Activated naive CD8-positive, alpha-beta T cell (primary cell): ENCODE data around the gene PKDREJ.
"Not testable (repeated sequence)": the region's sequence is repeated elsewhere in the genome, so short reads cannot be mapped to it uniquely, and the experiment has no call there.

Experiments used
- H3K27ac Mint-ChIP-seq: one replicate; pipeline ENCODE4 v1.8.0; 2021; ENCODE audit warnings: mixed read lengths
- H3K27me3 Mint-ChIP-seq: one replicate; pipeline ENCODE4 v1.8.0; 2021; ENCODE audit warnings: mixed read lengths
- H3K36me3 Mint-ChIP-seq: one replicate; pipeline ENCODE4 v1.8.0; 2021; ENCODE audit warnings: mixed read lengths
- H3K4me1 Mint-ChIP-seq: one replicate; pipeline ENCODE4 v1.8.0; 2021; ENCODE audit warnings: low read depth, mixed read lengths
- H3K4me3 Mint-ChIP-seq: one replicate; pipeline ENCODE4 v1.8.0; 2021; ENCODE audit warnings: mild to moderate bottlenecking, mixed read lengths
- H3K9me3 Mint-ChIP-seq: one replicate; pipeline ENCODE4 v1.8.0; 2021; ENCODE audit warnings: low read depth, mixed read lengths

PKDREJ gene

DNA sequence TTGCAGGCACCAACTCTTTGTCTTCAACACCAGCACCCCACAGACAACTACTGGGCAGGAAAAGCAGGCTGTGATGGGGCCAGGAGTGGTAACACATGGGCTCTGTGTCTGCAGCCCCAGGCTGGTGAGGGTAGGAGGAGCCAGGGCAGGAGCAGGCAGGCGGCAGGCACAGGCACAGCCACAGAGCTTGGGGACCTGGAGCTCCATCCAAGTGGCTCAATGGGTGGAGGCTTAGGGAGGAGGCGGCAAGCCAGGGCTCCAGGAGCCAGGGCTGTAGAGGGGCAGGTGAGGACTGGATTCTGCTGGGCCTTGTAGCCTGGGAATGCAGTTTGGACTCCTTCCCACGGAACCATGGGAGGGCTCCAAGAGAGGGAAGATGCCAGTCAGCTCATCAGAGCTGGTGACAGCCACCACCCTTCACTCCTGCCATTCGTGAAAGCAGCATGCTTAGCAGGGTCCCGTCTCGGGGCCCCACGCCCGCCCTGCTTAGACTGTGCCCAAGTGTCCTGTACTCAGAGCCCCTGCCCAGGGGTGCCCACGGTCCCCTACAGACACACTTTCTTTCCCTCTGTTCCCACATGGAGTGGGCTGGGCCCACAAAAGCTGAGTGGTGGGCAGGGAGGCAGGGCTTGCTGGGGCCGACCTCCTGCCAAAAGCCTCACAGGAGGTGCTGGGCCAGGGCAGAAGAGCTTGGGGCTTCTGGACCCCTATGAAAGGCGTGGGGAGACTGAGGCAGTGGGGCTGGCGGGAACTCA is 17.1 kb upstream of the PKDREJ start:
- peaks cover 9% of the 10 kb centered on the region for H3K36me3 Mint-ChIP-seq
- H3K27me3 Mint-ChIP-seq: no peaks in the 10 kb centered on the region
- no peak overlapping the region for H3K4me3 Mint-ChIP-seq
- no peaks in the 10 kb centered on the region for H3K9me3 Mint-ChIP-seq
- no peaks in the 10 kb centered on the region for H3K4me1 Mint-ChIP-seq
- no peak overlapping the region for H3K27ac Mint-ChIP-seq

DNA sequence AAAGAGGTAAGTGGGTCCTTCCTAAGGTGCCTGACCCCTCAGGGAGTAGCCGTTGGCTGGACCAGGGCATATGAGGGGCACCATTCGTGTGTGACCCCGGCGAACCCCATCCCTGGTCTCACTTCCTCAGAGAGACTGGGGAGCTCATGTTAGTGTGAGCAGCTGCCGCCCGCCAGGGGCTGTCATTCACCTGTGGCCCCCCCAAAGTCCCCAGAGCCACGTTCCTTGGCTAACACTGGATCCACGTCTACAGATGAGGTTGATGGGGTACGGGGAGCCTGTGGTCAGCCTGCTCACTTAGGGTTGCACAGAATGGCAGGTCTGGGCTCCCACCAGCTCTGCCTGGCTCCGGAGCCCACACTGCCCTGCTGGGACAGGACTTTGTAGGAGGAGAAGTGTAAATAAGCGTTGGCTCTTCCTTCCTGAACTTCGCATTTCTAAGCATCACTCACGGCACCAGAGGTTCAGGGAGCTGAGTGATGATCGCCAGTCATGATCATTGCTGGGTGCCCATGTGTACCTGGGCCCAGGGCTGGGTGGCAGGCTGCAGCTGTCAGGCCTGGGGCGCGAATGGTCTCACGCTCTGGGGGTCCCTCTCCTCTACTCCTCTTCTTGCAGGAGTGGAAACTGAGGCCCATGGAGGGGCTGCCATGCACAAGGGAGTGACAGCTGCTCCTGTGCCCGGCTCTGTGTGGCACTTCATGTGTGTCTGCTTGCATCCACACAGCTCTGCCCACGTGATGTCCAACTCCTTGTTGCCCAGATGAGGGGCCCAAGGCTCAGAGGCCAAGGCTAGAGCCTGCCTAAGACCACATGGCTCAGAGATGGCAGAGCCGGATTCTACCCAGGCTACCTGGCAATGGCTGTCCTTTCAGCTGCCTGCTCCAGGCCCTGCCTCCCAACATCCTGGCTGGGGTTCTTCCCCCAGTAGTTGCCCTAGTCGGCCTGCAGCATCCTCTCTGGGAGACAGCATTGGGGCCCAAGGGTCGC is 15.8 kb upstream of the PKDREJ start:
- H3K4me1 Mint-ChIP-seq: no peaks in the 10 kb centered on the region
- H3K36me3 Mint-ChIP-seq: peaks cover 9% of the 10 kb centered on the region
- H3K4me3 Mint-ChIP-seq: no peak overlapping the region
- no peak overlapping the region for H3K27ac Mint-ChIP-seq
- no peaks in the 10 kb centered on the region for H3K27me3 Mint-ChIP-seq
- H3K9me3 Mint-ChIP-seq: no peaks in the 10 kb centered on the region

DNA sequence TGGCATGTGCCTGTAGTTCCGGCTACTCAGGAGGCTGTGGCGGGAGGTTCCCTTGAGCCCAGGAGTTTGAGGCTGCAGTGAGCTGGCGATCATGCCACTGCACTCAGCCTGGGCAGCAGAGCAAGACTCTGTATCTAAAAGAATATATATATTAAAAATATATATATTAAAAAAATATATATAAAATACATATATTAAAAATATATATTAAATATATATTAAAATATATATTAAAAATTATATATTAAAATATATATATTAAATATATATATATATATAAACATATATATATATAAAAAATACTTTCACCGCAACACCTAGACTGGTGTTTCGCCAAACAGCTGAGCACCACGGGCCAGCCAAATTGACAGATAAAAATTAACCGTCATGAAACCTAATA is 13.4 kb upstream of the PKDREJ start:
- no peak overlapping the region for H3K27ac Mint-ChIP-seq
- H3K9me3 Mint-ChIP-seq: no peaks in the 10 kb centered on the region
- H3K4me1 Mint-ChIP-seq: no peaks in the 10 kb centered on the region
- H3K4me3 Mint-ChIP-seq: no peak overlapping the region
- peaks cover 9% of the 10 kb centered on the region for H3K36me3 Mint-ChIP-seq
- no peaks in the 10 kb centered on the region for H3K27me3 Mint-ChIP-seq

DNA sequence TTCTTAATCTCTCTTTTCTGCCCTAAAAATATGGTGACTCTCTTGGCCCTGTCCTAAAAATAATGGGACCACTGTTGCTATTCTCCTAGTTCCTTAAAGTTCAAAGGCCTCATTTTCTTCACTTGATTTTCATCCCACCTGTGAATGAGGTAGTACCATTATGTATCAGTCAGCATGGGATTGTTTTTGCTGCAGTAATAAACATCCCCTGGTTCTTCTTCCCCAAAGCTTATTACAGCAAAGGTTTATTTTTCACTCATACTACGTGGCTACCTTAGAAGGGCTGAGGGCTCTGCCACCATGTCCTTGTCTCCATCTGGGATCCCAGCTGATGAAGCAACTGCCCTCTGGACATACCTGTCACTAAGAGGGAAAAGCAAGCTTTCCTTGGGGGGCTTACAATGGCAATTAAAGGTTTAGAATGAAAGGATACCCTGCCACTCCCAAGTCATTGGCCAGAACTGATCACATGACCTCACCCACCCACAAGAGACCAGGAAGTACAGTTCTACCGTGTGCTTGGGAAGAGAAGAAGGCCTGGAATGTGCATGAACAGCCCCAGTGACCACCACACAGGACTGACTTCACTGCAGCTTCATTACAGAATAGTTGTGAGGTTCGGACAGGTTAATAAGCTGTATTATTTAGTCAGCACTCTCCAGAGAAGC is 12.4 kb upstream of the PKDREJ start:
- H3K27me3 Mint-ChIP-seq: no peaks in the 10 kb centered on the region
- H3K27ac Mint-ChIP-seq: no peak overlapping the region
- H3K9me3 Mint-ChIP-seq: no peaks in the 10 kb centered on the region
- no peak overlapping the region for H3K4me3 Mint-ChIP-seq
- H3K4me1 Mint-ChIP-seq: no peaks in the 10 kb centered on the region
- H3K36me3 Mint-ChIP-seq: peaks cover 9% of the 10 kb centered on the region

DNA sequence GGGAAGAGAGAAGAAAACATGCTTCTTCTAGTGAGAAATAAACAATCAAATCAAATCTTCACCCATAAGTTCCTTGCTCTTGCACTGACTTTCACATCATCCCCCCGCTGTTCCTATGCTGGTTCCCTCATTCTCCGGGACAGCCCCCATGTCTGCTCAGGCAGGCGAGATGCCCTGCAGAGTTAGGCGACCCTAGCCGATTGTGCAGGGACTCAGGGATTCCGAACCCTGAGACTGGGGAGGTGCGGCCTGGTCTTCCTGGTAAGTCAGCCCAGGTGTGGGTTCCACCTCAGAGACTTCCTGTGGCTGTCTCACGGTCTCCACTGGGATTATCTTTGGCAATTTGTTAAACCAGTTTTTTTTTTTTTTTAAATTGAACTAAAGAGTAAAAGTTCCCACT is 11.2 kb upstream of the PKDREJ start:
- no peaks in the 10 kb centered on the region for H3K27me3 Mint-ChIP-seq
- no peaks in the 10 kb centered on the region for H3K4me1 Mint-ChIP-seq
- peaks cover 9% of the 10 kb centered on the region for H3K36me3 Mint-ChIP-seq
- H3K4me3 Mint-ChIP-seq: no peak overlapping the region
- no peaks in the 10 kb centered on the region for H3K9me3 Mint-ChIP-seq
- H3K27ac Mint-ChIP-seq: no peak overlapping the region

DNA sequence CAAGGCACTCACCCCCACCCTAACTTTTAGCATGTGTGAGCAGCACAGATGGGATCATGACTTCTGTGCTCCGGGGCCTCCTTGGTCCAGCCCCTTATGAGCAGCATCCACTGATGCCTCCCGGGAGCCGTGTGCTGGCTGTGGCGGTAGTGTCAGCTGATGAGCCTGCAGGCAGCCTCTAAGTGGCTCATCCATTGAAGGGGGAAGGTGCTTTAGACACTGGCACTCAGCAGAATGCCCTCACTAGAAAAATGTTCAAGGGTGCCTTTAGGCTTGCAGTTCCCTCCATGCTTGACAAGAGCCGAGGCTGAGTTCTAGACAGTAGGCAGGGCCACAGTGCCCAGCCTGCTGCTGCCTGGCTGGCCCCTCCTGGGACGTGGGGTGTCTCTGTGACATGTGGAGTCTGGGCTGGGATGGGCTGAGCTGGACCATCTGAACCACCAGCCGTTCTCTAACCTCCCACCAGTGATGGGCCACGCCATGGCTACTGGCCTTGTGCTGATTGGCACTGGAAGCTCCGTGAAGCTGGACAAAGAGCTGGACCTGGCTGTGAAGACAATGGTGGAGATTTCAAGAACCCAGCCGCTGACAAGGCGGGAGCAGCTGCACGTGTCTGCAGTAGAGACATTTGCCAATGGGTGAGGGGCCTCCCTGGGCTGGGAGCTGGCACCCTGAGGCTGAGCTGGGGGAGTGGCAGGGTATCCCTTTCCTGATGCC is 10.4 kb upstream of the PKDREJ start:
- H3K27ac Mint-ChIP-seq: no peak overlapping the region
- H3K36me3 Mint-ChIP-seq: peaks cover 9% of the 10 kb centered on the region
- no peaks in the 10 kb centered on the region for H3K4me1 Mint-ChIP-seq
- no peak overlapping the region for H3K4me3 Mint-ChIP-seq
- H3K27me3 Mint-ChIP-seq: no peaks in the 10 kb centered on the region
- no peaks in the 10 kb centered on the region for H3K9me3 Mint-ChIP-seq

DNA sequence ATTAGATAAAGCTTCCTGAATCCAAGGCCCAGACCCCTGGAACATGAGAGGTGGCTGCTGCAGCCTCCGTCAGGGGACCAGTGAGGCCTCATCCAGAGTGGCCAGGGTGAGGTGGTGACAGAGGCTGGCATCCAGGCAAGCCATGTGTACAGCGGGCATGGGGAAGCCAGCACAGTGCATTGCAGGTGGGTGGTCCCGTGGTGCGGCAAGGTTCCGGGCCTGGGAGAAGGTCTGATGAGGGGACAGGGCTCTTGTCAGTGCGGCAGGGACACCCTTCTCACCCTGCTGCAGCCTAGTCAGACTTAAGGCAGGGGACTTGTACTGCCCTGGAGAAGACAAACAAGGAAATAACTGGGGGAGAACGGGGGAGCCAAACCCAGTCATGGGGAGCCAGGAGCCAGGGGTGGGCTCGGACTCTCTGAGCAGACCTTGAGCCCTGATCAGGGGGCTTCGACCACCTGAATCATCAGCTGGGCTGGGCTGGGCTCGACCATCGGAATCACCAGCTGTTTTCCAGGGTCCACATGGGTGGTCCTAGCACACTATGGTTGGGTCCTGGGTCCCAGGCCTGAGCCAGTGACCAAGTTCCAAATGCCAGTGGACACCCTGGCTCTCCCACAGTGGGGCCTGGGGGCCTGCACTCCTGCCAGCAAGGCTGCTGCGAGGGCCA is 9.8 kb upstream of the PKDREJ start:
- H3K27me3 Mint-ChIP-seq: no peaks in the 10 kb centered on the region
- H3K4me3 Mint-ChIP-seq: no peak overlapping the region
- H3K27ac Mint-ChIP-seq: no peak overlapping the region
- peaks cover 9% of the 10 kb centered on the region for H3K36me3 Mint-ChIP-seq
- H3K4me1 Mint-ChIP-seq: peaks cover 2% of the 10 kb centered on the region
- H3K9me3 Mint-ChIP-seq: no peaks in the 10 kb centered on the region

DNA sequence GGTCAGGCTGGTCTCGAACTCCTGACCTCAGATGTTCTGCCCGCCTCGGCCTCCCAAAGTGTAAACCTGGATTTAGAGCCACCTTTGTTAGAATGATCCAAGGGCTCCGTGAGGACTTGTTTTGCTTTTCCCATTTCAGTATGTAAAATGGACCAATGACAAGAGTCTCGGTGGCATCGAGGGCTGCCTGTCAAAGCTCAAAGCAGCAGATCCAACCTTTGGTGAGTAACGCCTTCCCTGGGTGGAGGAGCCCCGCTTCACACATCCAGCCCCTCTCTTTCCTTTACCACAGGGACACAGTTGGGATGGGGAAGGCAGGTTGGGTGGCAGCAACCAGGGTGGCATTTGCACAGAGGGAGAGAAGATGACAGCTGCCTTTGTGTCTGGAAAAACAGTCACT is 9.1 kb upstream of the PKDREJ start:
- H3K9me3 Mint-ChIP-seq: no peaks in the 10 kb centered on the region
- no peak overlapping the region for H3K4me3 Mint-ChIP-seq
- H3K27ac Mint-ChIP-seq: no peak overlapping the region
- H3K27me3 Mint-ChIP-seq: no peaks in the 10 kb centered on the region
- H3K36me3 Mint-ChIP-seq: peaks cover 9% of the 10 kb centered on the region
- H3K4me1 Mint-ChIP-seq: peaks cover 7% of the 10 kb centered on the region

DNA sequence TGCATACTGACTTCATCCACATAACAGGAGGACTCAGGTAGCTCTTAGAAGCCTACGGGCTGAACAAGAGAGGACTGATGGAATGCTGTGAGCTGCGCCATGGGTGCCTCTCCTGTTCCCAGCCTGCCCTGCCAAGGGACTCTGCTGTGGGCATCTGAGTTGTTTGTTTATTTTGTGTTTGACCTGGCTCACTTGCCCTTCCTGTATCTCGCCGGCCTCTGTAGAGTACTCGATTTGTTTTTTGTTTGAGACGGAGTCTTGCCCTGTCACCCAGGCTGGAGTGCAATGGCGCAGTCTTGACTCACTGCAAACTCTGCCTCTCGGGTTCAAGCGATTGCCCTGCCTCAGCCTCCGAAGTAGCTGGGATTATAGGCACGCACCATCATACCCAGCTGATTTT is 6.4 kb upstream of the PKDREJ start:
- peaks cover 9% of the 10 kb centered on the region for H3K4me1 Mint-ChIP-seq
- no peak overlapping the region for H3K27ac Mint-ChIP-seq
- no peaks in the 10 kb centered on the region for H3K9me3 Mint-ChIP-seq

DNA sequence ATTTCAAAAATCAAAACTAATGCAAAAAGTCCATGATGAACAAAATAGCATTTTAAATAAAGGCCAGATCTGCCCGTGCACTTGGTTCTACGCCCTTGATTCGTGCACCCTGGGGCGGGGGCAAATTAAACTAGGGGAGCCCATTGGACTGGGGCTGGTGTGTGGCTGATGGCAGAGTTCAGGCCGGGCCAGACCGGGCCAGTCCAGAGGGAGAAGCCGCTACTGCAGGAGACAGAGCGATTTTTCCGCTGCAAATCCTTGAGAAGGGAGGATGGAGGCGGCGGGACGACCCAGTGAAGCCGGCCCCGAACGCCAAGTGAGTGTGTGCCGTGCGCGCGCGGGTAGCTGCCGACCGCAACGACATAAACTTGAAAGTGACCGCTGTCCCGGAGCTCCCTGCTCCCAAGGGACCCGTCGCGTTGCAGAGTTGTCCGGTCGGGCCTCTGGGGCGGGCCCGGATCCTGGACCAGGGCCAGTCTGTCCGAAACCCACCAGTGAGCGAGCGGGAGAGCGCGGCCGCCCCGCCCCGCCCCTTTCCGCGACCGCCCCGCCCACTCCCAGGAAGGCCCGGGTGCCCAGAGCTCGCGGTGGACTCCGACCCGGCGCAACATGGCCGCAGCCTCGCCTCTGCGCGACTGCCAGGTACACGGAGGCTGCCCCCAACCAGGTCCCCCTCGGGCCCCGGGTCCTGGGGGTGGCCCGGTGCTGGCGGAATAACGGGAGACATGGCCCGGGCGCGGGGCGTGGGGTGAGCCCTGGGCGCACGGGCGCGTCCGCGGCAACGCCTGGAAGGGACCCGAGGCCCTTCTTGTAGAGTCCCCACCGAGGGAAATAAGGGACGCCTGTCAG is 4.5 kb upstream of the PKDREJ start, which contains the start of gene TTC38:
TSS of gene TTC38 (plus strand) at position 578 of the 849 bp plus-strand sequence. CDS start at position 610, 32 bp downstream.
- Mint-ChIP-seq H3K27me3 (peaks cover 9% of the 10 kb centered on the region), H3K27ac (no peak within 1 kb of the TSS), H3K36me3 (no peaks in the 10 kb centered on the region), H3K4me3 (peak within 1 kb of the TSS; percentile 90), H3K4me1 (peaks cover 11% of the 10 kb centered on the region), H3K9me3 (no peaks in the 10 kb centered on the region)

More for the DNA sequence above, 6.4 kb upstream of the PKDREJ start:
- peaks cover under 1% of the 10 kb centered on the region for H3K27me3 Mint-ChIP-seq
- peak overlapping the region; percentile 10 for H3K4me3 Mint-ChIP-seq
- H3K36me3 Mint-ChIP-seq: no peaks in the 10 kb centered on the region

DNA sequence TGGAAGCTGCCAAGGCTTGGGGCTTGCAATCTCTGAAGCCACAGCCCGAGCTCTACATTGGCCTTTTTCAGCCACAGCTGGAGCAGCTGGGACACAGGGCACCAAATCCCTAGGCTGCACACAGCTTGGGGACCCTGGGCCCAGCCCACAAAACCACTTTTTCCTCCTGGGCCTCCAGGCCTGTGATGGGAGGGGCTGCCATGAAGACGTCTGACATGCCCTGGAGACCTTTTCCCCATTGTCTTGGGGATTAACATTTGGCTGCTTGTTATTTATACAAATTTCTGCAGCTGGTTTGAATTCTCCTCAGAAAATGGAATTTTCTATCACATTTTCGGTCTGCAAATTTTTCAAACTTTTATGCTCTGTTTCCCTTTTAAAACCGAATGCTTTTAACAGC is 2.5 kb upstream of the PKDREJ start:
- peaks cover 26% of the 10 kb centered on the region for H3K27me3 Mint-ChIP-seq
- H3K9me3 Mint-ChIP-seq, H3K4me3 Mint-ChIP-seq, H3K36me3 Mint-ChIP-seq, H3K27ac Mint-ChIP-seq: not testable (repeated sequence)
- H3K4me1 Mint-ChIP-seq: peaks cover 11% of the 10 kb centered on the region

DNA sequence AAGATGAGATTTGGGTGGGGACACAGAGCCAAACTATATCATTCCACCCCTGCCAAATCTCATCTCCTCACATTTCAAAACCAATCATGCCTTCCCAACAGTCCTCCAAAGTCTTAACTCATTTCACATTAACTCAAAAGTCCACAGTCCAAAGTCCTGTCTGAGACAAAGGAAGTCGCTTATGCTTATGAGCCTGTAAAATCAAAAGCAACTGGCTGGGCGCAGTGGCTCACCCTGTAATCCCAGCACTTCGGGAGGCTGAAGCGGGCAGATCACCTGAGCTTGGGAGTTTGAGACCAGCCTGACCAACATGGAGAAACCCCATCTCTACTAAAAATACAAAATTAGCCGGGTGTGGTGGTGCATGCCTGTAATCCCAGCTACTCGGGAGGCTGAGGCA is 1.4 kb upstream of the PKDREJ start:
- H3K9me3 Mint-ChIP-seq, H3K36me3 Mint-ChIP-seq, H3K4me3 Mint-ChIP-seq, H3K27ac Mint-ChIP-seq: not testable (repeated sequence)
- H3K27me3 Mint-ChIP-seq: peaks cover 34% of the 10 kb centered on the region
- peaks cover 11% of the 10 kb centered on the region for H3K4me1 Mint-ChIP-seq

DNA sequence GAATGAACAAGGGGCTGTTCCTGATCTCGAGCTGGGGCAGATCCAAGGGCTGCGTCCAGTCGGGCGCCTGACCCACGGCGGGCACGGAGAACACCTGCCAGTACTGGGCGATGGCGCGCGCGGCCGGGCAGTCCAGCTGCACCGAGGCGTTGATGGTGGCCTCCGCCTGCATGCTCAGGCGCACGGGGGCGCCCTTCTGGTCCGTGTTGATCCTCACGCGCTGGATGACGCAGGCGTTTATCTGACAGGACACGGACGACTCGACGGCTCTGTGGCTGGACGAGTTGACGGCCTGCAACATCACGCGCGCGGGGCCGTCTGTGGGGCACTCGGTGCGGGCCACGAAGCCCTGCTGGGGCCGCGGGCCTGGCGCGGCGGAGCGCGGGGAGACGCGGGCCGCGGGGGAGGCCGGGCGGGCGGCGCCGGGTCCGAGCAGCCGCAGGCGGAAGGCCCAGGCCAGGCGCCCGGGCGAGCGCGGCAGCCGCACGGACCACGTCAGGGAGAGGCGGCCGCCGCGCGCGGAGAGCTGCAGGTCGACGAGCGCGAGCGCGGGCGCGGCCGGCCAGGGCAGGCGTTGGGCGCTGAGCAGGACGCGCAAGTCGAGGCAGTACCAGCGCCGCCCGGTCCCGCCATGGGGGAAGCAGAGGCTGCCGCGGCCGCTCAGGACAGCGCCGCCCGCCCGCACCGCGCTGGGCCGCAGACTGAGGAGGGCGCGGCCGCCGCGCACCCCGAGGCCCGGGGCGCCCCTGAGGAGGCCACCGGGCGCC is 511 bp downstream of the PKDREJ start:
- Mint-ChIP-seq H3K4me3 (no peak overlapping the region), H3K36me3 (no peaks in the 10 kb centered on the region)

More for the DNA sequence above, 511 bp downstream of the PKDREJ start:
- Mint-ChIP-seq H3K27ac (no peak overlapping the region), H3K27me3 (peaks cover 41% of the 10 kb centered on the region), H3K9me3 (peaks cover 5% of the 10 kb centered on the region), H3K4me1 (peaks cover 8% of the 10 kb centered on the region)
